ENCODE measurements around the gene NCBP1.
"Not testable (repeated sequence)": the region's sequence is repeated elsewhere in the genome, so short reads cannot be mapped to it uniquely, and the experiment has no call there.

NCBP1 gene

GRCh38 chr9:97632985-97633858 is at the start of gene NCBP1, which contains the start of gene TSTD2:
Gene NCBP1 (plus strand): TSS chr9:97633821. CDS start chr9:97633882, 61 bp downstream.
Gene TSTD2 (minus strand): TSS chr9:97633368. CDS start chr9:97627562, 5,806 bp downstream.
- peak; percentile 92 for DNase-seq

GRCh38 chr9:97584778-97585177 is 48.8 kb upstream of the NCBP1 start:
- not testable (repeated sequence) for DNase-seq

- DNase-seq: not testable (repeated sequence)
Observed at GRCh38 chr9:97586909-97587308, 46.7 kb upstream of the NCBP1 start.

- DNase-seq: no peak
Observed at GRCh38 chr9:97591535-97591934, 42.1 kb upstream of the NCBP1 start.

GRCh38 chr9:97592126-97592525 is 41.5 kb upstream of the NCBP1 start:
- no peak for DNase-seq

GRCh38 chr9:97593960-97594359 is 39.7 kb upstream of the NCBP1 start:
- peak; percentile 23 for DNase-seq

- DNase-seq: peak; percentile 37
Observed at GRCh38 chr9:97594381-97594921, 39.2 kb upstream of the NCBP1 start.

- no peak for DNase-seq
Observed at GRCh38 chr9:97596906-97597305, 36.7 kb upstream of the NCBP1 start.

GRCh38 chr9:97598461-97599288 is 34.9 kb upstream of the NCBP1 start:
- DNase-seq: peak; percentile 59

GRCh38 chr9:97599314-97599846 is 34.2 kb upstream of the NCBP1 start:
- no peak for DNase-seq

GRCh38 chr9:97600531-97601227 is 32.9 kb upstream of the NCBP1 start:
- DNase-seq: no peak

GRCh38 chr9:97601228-97601898 is 32.3 kb upstream of the NCBP1 start:
- no peak for DNase-seq

- DNase-seq: no peak
Observed at GRCh38 chr9:97602430-97602829, 31.2 kb upstream of the NCBP1 start.

GRCh38 chr9:97604901-97605645 is 28.5 kb upstream of the NCBP1 start:
- no peak for DNase-seq

GRCh38 chr9:97615439-97616072 is 18.1 kb upstream of the NCBP1 start:
- peak; percentile 7 for DNase-seq

- DNase-seq: no peak
Observed at GRCh38 chr9:97617939-97618416, 15.6 kb upstream of the NCBP1 start.

GRCh38 chr9:97620063-97620462 is 13.6 kb upstream of the NCBP1 start:
- not testable (repeated sequence) for DNase-seq

- DNase-seq: not testable (repeated sequence)
Observed at GRCh38 chr9:97622483-97622882, 11.1 kb upstream of the NCBP1 start.

- DNase-seq: no peak
Observed at GRCh38 chr9:97623946-97624345, 9.7 kb upstream of the NCBP1 start.

- no peak for DNase-seq
Observed at GRCh38 chr9:97625620-97626019, 8.0 kb upstream of the NCBP1 start.

All from SHP77 treated with DMSO at 0.1 percent for 48 hours (cell line).